Measurements from ENCODE around the gene AMZ1.
A peak's percentile ranks its signal among the peaks of the same experiment; 100 is the strongest.

The AMZ1 gene

DNA sequence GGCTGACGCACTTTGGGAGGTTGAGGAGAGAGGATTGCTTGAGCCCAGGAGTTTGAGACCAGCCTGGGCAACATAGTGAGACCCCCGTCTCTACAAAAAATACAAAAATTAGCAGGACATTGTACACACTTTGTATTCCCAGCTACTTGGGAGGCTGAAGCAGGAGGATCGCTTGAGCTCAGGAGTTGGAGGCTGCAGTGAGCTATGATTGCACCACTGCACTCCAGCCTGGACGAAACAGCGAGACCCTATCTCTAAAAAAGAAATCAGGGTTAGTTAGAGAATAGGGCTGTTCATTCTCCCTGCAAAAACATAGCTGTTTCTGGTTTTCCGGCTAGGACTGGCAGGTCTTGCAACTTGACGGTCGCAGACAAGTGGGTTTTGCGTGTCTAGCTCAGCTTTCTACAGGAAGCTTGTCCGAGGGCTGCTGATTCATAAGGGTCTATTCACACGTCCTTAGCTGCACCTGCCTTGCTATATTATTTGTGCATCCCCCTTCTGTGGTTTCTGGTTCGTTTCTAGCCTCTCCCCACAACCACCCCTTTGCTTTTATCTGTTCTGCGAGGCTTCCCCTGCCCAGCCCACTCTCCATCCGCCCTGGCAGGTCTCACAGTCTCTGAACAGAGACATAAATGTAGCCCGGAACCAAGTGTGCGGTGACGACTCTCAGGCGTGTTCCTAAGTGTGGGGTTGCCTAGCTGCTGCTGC is 10.7 kb downstream of the AMZ1 start:
- no peak overlapping the region for H3K4me3 ChIP-seq (ENCODE audit: low read depth, low read length)
- DNase-seq (ENCODE audit: low read depth): no peak
- TF ChIP-seq, protein P1, sequence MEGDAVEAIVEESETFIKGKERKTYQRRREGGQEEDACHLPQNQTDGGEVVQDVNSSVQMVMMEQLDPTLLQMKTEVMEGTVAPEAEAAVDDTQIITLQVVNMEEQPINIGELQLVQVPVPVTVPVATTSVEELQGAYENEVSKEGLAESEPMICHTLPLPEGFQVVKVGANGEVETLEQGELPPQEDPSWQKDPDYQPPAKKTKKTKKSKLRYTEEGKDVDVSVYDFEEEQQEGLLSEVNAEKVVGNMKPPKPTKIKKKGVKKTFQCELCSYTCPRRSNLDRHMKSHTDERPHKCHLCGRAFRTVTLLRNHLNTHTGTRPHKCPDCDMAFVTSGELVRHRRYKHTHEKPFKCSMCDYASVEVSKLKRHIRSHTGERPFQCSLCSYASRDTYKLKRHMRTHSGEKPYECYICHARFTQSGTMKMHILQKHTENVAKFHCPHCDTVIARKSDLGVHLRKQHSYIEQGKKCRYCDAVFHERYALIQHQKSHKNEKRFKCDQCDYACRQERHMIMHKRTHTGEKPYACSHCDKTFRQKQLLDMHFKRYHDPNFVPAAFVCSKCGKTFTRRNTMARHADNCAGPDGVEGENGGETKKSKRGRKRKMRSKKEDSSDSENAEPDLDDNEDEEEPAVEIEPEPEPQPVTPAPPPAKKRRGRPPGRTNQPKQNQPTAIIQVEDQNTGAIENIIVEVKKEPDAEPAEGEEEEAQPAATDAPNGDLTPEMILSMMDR (conservative IDR thresholded peaks at IDR 0.05; ENCODE audit: low read depth, low read length): no peak

DNA sequence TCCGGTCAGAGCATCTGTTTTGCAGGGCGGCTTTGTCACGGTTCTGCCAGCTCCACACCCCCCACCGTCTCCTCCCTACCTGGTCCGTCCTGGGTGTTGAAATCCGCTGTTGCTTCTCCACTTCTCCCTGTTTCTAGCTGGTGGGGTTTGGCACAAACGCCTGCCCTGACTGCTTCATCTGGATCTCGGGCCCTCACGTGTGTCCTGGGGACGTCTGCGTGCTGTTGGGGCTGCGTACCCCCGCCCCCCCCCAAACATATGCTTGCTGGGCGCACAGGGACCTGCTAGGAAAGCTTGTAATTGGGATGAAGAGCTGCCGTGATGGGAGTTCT is 11.3 kb downstream of the AMZ1 start:
- no peak overlapping the region for H3K4me3 ChIP-seq (ENCODE audit: low read depth, low read length)
- DNase-seq (ENCODE audit: low read depth): no peak
- TF ChIP-seq, protein P1 (conservative IDR thresholded peaks at IDR 0.05; ENCODE audit: low read depth, low read length): no peak

DNA sequence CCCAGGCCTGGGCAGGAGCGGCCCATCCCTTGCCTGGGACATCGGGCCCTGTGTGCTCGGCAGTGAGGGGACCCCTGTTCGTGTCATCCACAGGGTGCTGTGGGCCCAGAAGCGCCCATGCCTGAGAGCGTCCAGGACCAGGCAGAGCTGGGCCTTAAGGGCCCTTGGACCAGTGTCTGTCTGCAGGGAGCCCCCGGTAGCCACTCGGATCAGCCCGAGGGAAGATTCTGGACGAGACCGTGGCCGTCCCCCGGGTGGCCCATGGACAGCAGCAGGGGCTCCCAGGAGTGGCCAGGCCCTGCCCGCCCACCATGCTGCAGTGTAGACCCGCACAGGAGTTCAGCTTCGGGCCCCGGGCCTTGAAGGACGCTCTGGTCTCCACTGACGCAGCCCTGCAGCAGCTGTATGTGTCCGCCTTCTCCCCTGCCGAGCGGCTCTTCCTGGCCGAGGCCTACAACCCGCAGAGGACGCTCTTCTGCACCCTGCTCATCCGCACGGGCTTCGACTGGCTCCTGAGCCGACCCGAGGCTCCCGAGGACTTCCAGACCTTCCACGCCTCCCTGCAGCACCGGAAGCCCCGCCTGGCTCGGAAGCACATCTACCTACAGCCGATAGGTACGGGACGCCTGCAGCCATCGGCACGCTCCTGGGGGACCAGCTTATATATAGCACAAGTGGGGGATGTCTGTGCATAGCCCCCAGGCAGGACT is 12.3 kb downstream of the AMZ1 start:
- DNase-seq (ENCODE audit: low read depth): no peak
- TF ChIP-seq, protein P1 (conservative IDR thresholded peaks at IDR 0.05; ENCODE audit: low read depth, low read length): no peak
- no peak overlapping the region for H3K4me3 ChIP-seq (ENCODE audit: low read depth, low read length)

DNA sequence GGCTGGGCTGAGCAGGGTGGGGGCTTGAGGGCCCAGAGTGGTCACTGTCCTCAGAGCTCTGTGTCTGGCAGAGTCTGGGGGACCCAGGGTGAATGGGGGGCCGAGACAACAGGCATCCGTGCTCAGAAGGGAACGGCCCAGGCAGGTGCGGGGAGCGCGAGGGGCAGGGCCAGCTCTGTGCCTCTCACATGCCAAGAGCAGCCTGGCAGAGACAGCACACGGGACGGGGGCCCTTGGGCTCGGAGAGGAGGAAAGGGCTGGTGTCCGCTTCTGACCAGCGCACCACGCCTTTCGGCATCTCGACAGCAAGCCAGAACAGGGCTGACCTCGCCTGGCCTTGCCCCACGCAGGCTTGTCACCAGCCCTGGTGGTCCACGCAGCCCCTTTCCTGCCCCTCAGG is 13.4 kb downstream of the AMZ1 start:
- no peak overlapping the region for H3K4me3 ChIP-seq (ENCODE audit: low read depth, low read length)
- TF ChIP-seq, protein P1 (conservative IDR thresholded peaks at IDR 0.05; ENCODE audit: low read depth, low read length): no peak
- DNase-seq (ENCODE audit: low read depth): no peak

DNA sequence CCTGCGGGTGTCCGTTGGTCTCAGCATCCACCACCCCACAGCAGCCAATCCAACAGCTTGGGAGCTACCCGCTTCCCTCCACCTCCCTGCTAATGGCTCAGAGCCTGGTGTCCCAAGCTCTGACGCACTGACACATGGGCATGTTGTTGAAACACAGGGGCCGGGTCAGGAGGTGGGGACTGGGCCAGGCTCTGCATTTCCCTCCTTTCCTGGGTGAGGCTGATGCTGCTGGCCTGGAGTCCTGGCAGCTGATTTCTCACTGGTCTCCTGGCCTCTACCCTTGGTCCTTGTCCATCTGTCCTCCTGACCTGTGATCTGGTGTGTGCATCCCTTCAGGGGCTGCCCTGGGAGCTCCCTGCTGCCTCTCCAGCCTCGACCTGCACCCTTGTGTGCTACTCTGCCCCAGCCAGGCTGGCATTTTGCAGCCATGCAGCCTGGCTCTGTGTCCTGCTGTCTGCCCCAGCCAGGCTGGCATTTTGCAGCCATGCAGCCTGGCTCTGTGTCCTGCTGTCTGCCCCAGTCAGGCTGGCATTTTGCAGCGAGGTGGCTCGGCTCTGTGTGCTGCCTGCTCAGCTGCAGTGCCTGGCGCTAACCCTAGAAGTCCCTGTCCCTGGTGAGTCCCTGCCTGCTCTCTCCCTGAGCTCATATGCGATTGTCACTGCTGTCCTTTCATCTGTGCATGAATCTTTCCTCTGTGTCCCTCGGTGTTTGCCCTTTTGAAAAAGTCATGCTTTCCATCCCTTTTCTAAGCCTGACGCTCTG is 14.0 kb downstream of the AMZ1 start:
- peak; percentile 26 for DNase-seq (ENCODE audit: low read depth)
- TF ChIP-seq, protein P1 (conservative IDR thresholded peaks at IDR 0.05; ENCODE audit: low read depth, low read length): no peak
- no peak overlapping the region for H3K4me3 ChIP-seq (ENCODE audit: low read depth, low read length)

DNA sequence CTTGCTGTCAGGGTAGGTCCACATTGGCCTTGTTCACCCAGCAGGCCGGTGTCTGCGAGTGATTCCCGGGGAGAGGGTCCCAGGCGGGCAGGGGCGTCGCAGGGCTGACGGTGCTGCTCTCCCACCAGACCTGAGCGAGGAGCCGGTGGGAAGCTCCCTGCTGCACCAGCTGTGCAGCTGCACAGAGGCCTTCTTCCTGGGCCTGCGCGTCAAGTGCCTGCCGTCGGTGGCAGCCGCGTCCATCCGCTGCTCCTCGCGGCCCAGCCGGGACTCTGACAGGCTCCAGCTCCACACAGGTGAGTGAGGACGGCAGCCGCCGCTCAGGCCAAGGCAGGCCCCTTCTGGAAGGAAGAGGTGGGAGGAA is 14.6 kb downstream of the AMZ1 start:
- no peak for DNase-seq (ENCODE audit: low read depth)
- no peak overlapping the region for H3K4me3 ChIP-seq (ENCODE audit: low read depth, low read length)
- TF ChIP-seq, protein P1 (conservative IDR thresholded peaks at IDR 0.05; ENCODE audit: low read depth, low read length): no peak
